ENCODE measurements around the gene SDS.

SDS gene

GRCh38 chr12:113422886-113423669 lies 19.4 kb upstream of the SDS start:
- Histone ChIP-seq H3K9me3 (ENCODE audit: control insufficient read depth, low read length) (no peaks in the 10 kb centered on the region), H3K4me1 (ENCODE audit: control insufficient read depth, insufficient read depth, low read length) (peaks cover 18% of the 10 kb centered on the region), H3K9ac (ENCODE audit: low read length) (peak overlapping the region; percentile 93), H3K27me3 (ENCODE audit: control insufficient read depth, insufficient read depth, low read length) (no peaks in the 10 kb centered on the region), H3K36me3 (ENCODE audit: control insufficient read depth, insufficient read depth, low read length) (no peaks in the 10 kb centered on the region), H3K4me3 (ENCODE audit: low read length) (peak overlapping the region; percentile 79)

- Histone ChIP-seq H3K9ac (ENCODE audit: low read length) (peak within 1 kb of the TSS; percentile 93), H3K36me3 (ENCODE audit: control insufficient read depth, insufficient read depth, low read length) (no peaks in the 10 kb centered on the region), H3K4me3 (ENCODE audit: low read length) (peak within 1 kb of the TSS; percentile 79)
Measured at GRCh38 chr12:113422030-113422885, 18.6 kb upstream of the SDS start, which contains the start of gene SDSL. Gene SDSL, plus strand, starts transcription at chr12:113422380. Its CDS starts 5,603 bp downstream, at chr12:113427983.

GRCh38 chr12:113420996-113421595 lies 17.4 kb upstream of the SDS start:
- peaks cover 18% of the 10 kb centered on the region for H3K4me1 ChIP-seq (ENCODE audit: control insufficient read depth, insufficient read depth, low read length)
- H3K36me3 ChIP-seq (ENCODE audit: control insufficient read depth, insufficient read depth, low read length): no peaks in the 10 kb centered on the region
- no peak overlapping the region for H3K4me3 ChIP-seq (ENCODE audit: low read length)
- H3K27me3 ChIP-seq (ENCODE audit: control insufficient read depth, insufficient read depth, low read length): no peaks in the 10 kb centered on the region
- no peaks in the 10 kb centered on the region for H3K9me3 ChIP-seq (ENCODE audit: control insufficient read depth, low read length)
- H3K9ac ChIP-seq (ENCODE audit: low read length): no peak overlapping the region

More at GRCh38 chr12:113422030-113422885, 18.6 kb upstream of the SDS start, which contains the start of gene SDSL:
- Histone ChIP-seq H3K9me3 (ENCODE audit: control insufficient read depth, low read length) (no peaks in the 10 kb centered on the region), H3K4me1 (ENCODE audit: control insufficient read depth, insufficient read depth, low read length) (peaks cover 18% of the 10 kb centered on the region), H3K27me3 (ENCODE audit: control insufficient read depth, insufficient read depth, low read length) (no peaks in the 10 kb centered on the region)

GRCh38 chr12:113418213-113418879 lies 14.7 kb upstream of the SDS start:
- H3K9ac ChIP-seq (ENCODE audit: low read length): no peak overlapping the region
- H3K36me3 ChIP-seq (ENCODE audit: control insufficient read depth, insufficient read depth, low read length): no peaks in the 10 kb centered on the region
- H3K4me1 ChIP-seq (ENCODE audit: control insufficient read depth, insufficient read depth, low read length): peaks cover 15% of the 10 kb centered on the region
- H3K9me3 ChIP-seq (ENCODE audit: control insufficient read depth, low read length): no peaks in the 10 kb centered on the region
- H3K27me3 ChIP-seq (ENCODE audit: control insufficient read depth, insufficient read depth, low read length): no peaks in the 10 kb centered on the region
- no peak overlapping the region for H3K4me3 ChIP-seq (ENCODE audit: low read length)

- no peak overlapping the region for H3K9ac ChIP-seq (ENCODE audit: low read length)
- H3K36me3 ChIP-seq (ENCODE audit: control insufficient read depth, insufficient read depth, low read length): no peaks in the 10 kb centered on the region
- no peaks in the 10 kb centered on the region for H3K27me3 ChIP-seq (ENCODE audit: control insufficient read depth, insufficient read depth, low read length)
- H3K4me1 ChIP-seq (ENCODE audit: control insufficient read depth, insufficient read depth, low read length): no peaks in the 10 kb centered on the region
- H3K4me3 ChIP-seq (ENCODE audit: low read length): no peak overlapping the region
- no peaks in the 10 kb centered on the region for H3K9me3 ChIP-seq (ENCODE audit: control insufficient read depth, low read length)
Measured at GRCh38 chr12:113416091-113416754, 12.5 kb upstream of the SDS start.

GRCh38 chr12:113414519-113415038 lies 10.9 kb upstream of the SDS start:
- Histone ChIP-seq H3K4me1 (ENCODE audit: control insufficient read depth, insufficient read depth, low read length) (no peaks in the 10 kb centered on the region), H3K36me3 (ENCODE audit: control insufficient read depth, insufficient read depth, low read length) (no peaks in the 10 kb centered on the region), H3K4me3 (ENCODE audit: low read length) (no peak overlapping the region), H3K9ac (ENCODE audit: low read length) (no peak overlapping the region), H3K9me3 (ENCODE audit: control insufficient read depth, low read length) (no peaks in the 10 kb centered on the region), H3K27me3 (ENCODE audit: control insufficient read depth, insufficient read depth, low read length) (peaks cover 4% of the 10 kb centered on the region)

- Histone ChIP-seq H3K4me3 (ENCODE audit: low read length) (no peak overlapping the region), H3K27me3 (ENCODE audit: control insufficient read depth, insufficient read depth, low read length) (peaks cover 4% of the 10 kb centered on the region), H3K36me3 (ENCODE audit: control insufficient read depth, insufficient read depth, low read length) (no peaks in the 10 kb centered on the region), H3K9ac (ENCODE audit: low read length) (no peak overlapping the region), H3K9me3 (ENCODE audit: control insufficient read depth, low read length) (no peaks in the 10 kb centered on the region), H3K4me1 (ENCODE audit: control insufficient read depth, insufficient read depth, low read length) (no peaks in the 10 kb centered on the region)
Measured at GRCh38 chr12:113413488-113413939, 9.8 kb upstream of the SDS start.

GRCh38 chr12:113409462-113410124 lies 5.9 kb upstream of the SDS start:
- Histone ChIP-seq H3K4me3 (ENCODE audit: low read length) (no peak overlapping the region), H3K9ac (ENCODE audit: low read length) (no peak overlapping the region), H3K36me3 (ENCODE audit: control insufficient read depth, insufficient read depth, low read length) (no peaks in the 10 kb centered on the region), H3K9me3 (ENCODE audit: control insufficient read depth, low read length) (no peaks in the 10 kb centered on the region), H3K27me3 (ENCODE audit: control insufficient read depth, insufficient read depth, low read length) (peaks cover 4% of the 10 kb centered on the region), H3K4me1 (ENCODE audit: control insufficient read depth, insufficient read depth, low read length) (no peaks in the 10 kb centered on the region)

- H3K9me3 ChIP-seq (ENCODE audit: control insufficient read depth, low read length): no peaks in the 10 kb centered on the region
- no peak overlapping the region for H3K4me3 ChIP-seq (ENCODE audit: low read length)
- H3K27me3 ChIP-seq (ENCODE audit: control insufficient read depth, insufficient read depth, low read length): peaks cover 4% of the 10 kb centered on the region
- H3K4me1 ChIP-seq (ENCODE audit: control insufficient read depth, insufficient read depth, low read length): peaks cover 3% of the 10 kb centered on the region
- no peaks in the 10 kb centered on the region for H3K36me3 ChIP-seq (ENCODE audit: control insufficient read depth, insufficient read depth, low read length)
- H3K9ac ChIP-seq (ENCODE audit: low read length): no peak overlapping the region
Measured at GRCh38 chr12:113408756-113409298, 5.1 kb upstream of the SDS start.

- Histone ChIP-seq H3K36me3 (ENCODE audit: control insufficient read depth, insufficient read depth, low read length) (no peaks in the 10 kb centered on the region), H3K4me3 (ENCODE audit: low read length) (no peak overlapping the region), H3K27me3 (ENCODE audit: control insufficient read depth, insufficient read depth, low read length) (peaks cover 4% of the 10 kb centered on the region), H3K4me1 (ENCODE audit: control insufficient read depth, insufficient read depth, low read length) (peaks cover 3% of the 10 kb centered on the region), H3K9ac (ENCODE audit: low read length) (no peak overlapping the region), H3K9me3 (ENCODE audit: control insufficient read depth, low read length) (no peaks in the 10 kb centered on the region)
Measured at GRCh38 chr12:113407931-113408600, 4.4 kb upstream of the SDS start.

All from mucosa of stomach (tissue), 1 donor.